Heart left ventricle (tissue), 16 donors: Measurements from ENCODE around the gene KIAA1671. TPM values are rescaled to one million over a fixed set of nuclear protein-coding genes. Genes with fewer than 3 reads are reported as not detected.
A peak's percentile ranks its signal among the peaks of the same experiment; 100 is the strongest.

Experiments
- ATAC-seq, 4 donors: fragments of 200-7000 bp; cut with Tn5 transposase; one replicate each; pipeline ENCODE4 v1.9.1; 2020 to 2022; ENCODE audit warnings: moderate library complexity in 4 of 4, mild to moderate bottlenecking in 3 of 4, moderate number of reproducible peaks in 1 of 4
- DNase-seq, 5 donors: peaks; one replicate each; pipeline ENCODE4 v3.0.0-alpha.2; 2020
- H3K27ac ChIP-seq, 12 donors: fragments of 200-600 bp; sonication (generic) in 4 of 12; one replicate each; pipeline versions ENCODE4 v1.5.0 to v1.8.0; 2016 to 2022; ENCODE audit warnings: mild to moderate bottlenecking in 2 of 12
- H3K27me3 ChIP-seq, 9 donors: fragments of 200-600 bp; sonication (generic) in 2 of 9; one replicate each; pipeline versions ENCODE4 v1.5.1 to v1.8.0; 2016 to 2022; ENCODE audit warnings: mild to moderate bottlenecking in 3 of 9
- H3K36me3 ChIP-seq, 9 donors: fragments of 200-600 bp; sonication (generic) in 2 of 9; one replicate each; pipeline versions ENCODE4 v1.5.0 to v1.8.0; 2018 to 2022; ENCODE audit warnings: mild to moderate bottlenecking in 2 of 9
- H3K4me1 ChIP-seq, 12 donors: fragments of 200-600 bp; sonication (generic) in 4 of 12; one replicate each; pipeline versions ENCODE4 v1.5.0 to v1.8.0; 2016 to 2022; ENCODE audit warnings: mild to moderate bottlenecking in 3 of 12
- H3K4me3 ChIP-seq, 12 donors: fragments of 200-600 bp; sonication (generic) in 4 of 12; one replicate each; pipeline versions ENCODE4 v1.5.0 to v1.8.0; 2017 to 2022; ENCODE audit warnings: mild to moderate bottlenecking in 9 of 12, moderate library complexity in 4 of 12
- H3K9me3 ChIP-seq, 12 donors: fragments of 200-600 bp; sonication (generic) in 4 of 12; one replicate each; pipeline versions ENCODE4 v1.5.0 to v1.8.0; 2016 to 2022; ENCODE audit warnings: mild to moderate bottlenecking in 1 of 12
- CTCF ChIP-seq, 12 donors: fragments of 200-600 bp; sonication (generic) in 4 of 12; IDR thresholded peaks; one replicate each; pipeline versions ENCODE4 v1.5.0 to v1.8.0; 2018 to 2022; ENCODE audit warnings: antibody characterized with exemption in 12 of 12, mild to moderate bottlenecking in 5 of 12
- POLR2A ChIP-seq, 2 donors: fragments of 450-650 bp; IDR thresholded peaks; one replicate each; pipeline ENCODE4 v1.6.1; 2017; ENCODE audit warnings: antibody characterized with exemption in 2 of 2, mild to moderate bottlenecking in 2 of 2, moderate library complexity in 2 of 2
- WGBS, 4 donors: extraction: QIAGEN DNeasy Blood & Tissue Kit in 2 of 4; methylation state at CpG; one replicate each; pipeline versions ENCODE4 v1.1.5 to v1.1.7; 2013 to 2018; 5-methylcytosine and 5-hydroxymethylcytosine counted together
- intact Hi-C, 10 donors: fragments of 100-400 bp; cut with DNase I; formaldehyde crosslinking; loops; one replicate each; pipeline versions ENCODE4 v1.11.1 to v1.14.2; 2022
- polyA plus RNA-seq, 2 donors: library from polyadenylated mRNA; stranded (reverse); fragments of 200-250 nt; gene quantifications; one replicate each; pipeline ENCODE4 v1.2.3, GENCODE V29; 2013
- total RNA-seq, 9 donors: library from RNA; depleted of rRNA in 2 of 9; stranded (reverse); fragments of >200 nt in 2 of 9; fragmentation: NEBNext Ultra II Directional in 3 of 9; extraction: Animal tissue kit (Norgen Biotek cat#: 25700) in 3 of 9; gene quantifications; one replicate each; pipeline versions ENCODE4 v1.1.0 to v1.2.4, GENCODE V29; 2016 to 2023
- donor health status: ischemic (EF 13 %, LVEDD 7.1; RV severe dilation, severe dysfunction).
- donor health status: healthy with polysubstance abuse.
- donor health status: DM: no; HTN: yes; CAD: no.
- donor health status: DM: no; HTN: no; CAD: no.
- donor health status: ischemic (EF 25% LVEDD 6.9; RV normal size, moderate dysfunction).
- donor health status: ischemic (EF 25% LVEDD 5.7; RV mildly dilated, moderate dysfunction).
- donor health status: healthy.
- donor health status: DM: yes; HTN: yes; CAD: no.
- donor health status: ischemic (EF 35%, LVEDD 5.7; RV mildly dilated, moderate dysfunction).
- donor health status: nonischemic (EF 11% LVEDD 7.7; RV severe dilation, severe dysfunction).
- donor health status: DM: yes; HTN: yes; CAD: no.
- donor health status: PGD.
- donor health status: ischemic (EF 29% LVEDD 5.4; RV normal size, mild dysfunction).
- donor health status: nonischemic (EF 23%, LVEDD 6.1; RV moderate dilation, normal function).

KIAA1671 gene
- total and polyA plus RNA-seq, 11 donors, result 4.5 to 22.1 (median 13.2) TPM

- no peaks in the 10 kb centered on the region for H3K9me3 ChIP-seq
- peaks cover 0 to 14% (median 0%) of the 10 kb centered on the region in 9 donors for H3K27me3 ChIP-seq
- peak overlapping the region; percentile 72 to 88 (median 79) for H3K27ac ChIP-seq
- intact Hi-C loops, result loop anchor here in 9 of 10 donors (2.0 to 5.0 kb wide), 4 partner anchors 34 to 95 kb away; no protein-coding TSS in a partner anchor
- DNase-seq (peak; percentile 53 to 76 (median 66)), ATAC-seq (peak in 3 of 4 donors; percentile 20 to 45 (median 44))
- no peaks in the 10 kb centered on the region for H3K36me3 ChIP-seq
- TF ChIP-seq CTCF (IDR thresholded peaks at IDR 0.05) (no peak), POLR2A (IDR thresholded peaks at IDR 0.05) (no peak)
- H3K4me3 ChIP-seq, result peak overlapping the region; percentile 43 to 97 (median 78)
- H3K4me1 ChIP-seq, result peaks cover 0 to 41% (median 12%) of the 10 kb centered on the region in 12 donors
- WGBS, 4 donors, result 9 to 19% (median 14%) methylated on average over 19 to 47 of the region's 47 CpGs
Observed at GRCh38 chr22:24953384-24954113, 1.0 kb downstream of the KIAA1671 start.

GRCh38 chr22:24954114-24954463 lies 1.6 kb downstream of the KIAA1671 start:
- DNase-seq, result no peak
- TF ChIP-seq CTCF (IDR thresholded peaks at IDR 0.05), result no peak
- no peak for TF ChIP-seq POLR2A (IDR thresholded peaks at IDR 0.05)
- Histone ChIP-seq H3K9me3 (no peaks in the 10 kb centered on the region), H3K4me3 (peak overlapping the region in 11 of 12 donors; percentile 48 to 97 (median 78)), H3K36me3 (no peaks in the 10 kb centered on the region), H3K27me3 (peaks cover 0 to 14% (median 0%) of the 10 kb centered on the region in 9 donors), H3K27ac (peak overlapping the region; percentile 72 to 88 (median 79)), H3K4me1 (peaks cover 0 to 41% (median 12%) of the 10 kb centered on the region in 12 donors)
- intact Hi-C loops, result loop anchor here in 9 of 10 donors (5.0 kb wide), 2 partner anchors 33 to 73 kb away; no protein-coding TSS in a partner anchor
- ATAC-seq, result no peak
- WGBS, 4 donors, result 43 to 58% (median 54%) methylated on average over 4 of the region's 4 CpGs

- DNase-seq, result no peak
- 91 to 94% (median 94%) methylated on average over 8 of the region's 8 CpGs for WGBS, 4 donors
- H3K4me3 ChIP-seq, result peak overlapping the region in 1 of 12 donors; percentile 83
- no peaks in the 10 kb centered on the region for H3K36me3 ChIP-seq
- ATAC-seq, result no peak
- H3K9me3 ChIP-seq, result no peaks in the 10 kb centered on the region
- intact Hi-C loops, result loop anchor here in 9 of 10 donors (5.0 kb wide), 2 partner anchors 32 to 72 kb away; no protein-coding TSS in a partner anchor
- peaks cover 0 to 14% (median 0%) of the 10 kb centered on the region in 9 donors for H3K27me3 ChIP-seq
- H3K27ac ChIP-seq, result peak overlapping the region in 7 of 12 donors; percentile 13 to 88 (median 85)
- TF ChIP-seq POLR2A (IDR thresholded peaks at IDR 0.05) (no peak), CTCF (IDR thresholded peaks at IDR 0.05) (no peak)
- H3K4me1 ChIP-seq, result peaks cover 0 to 40% (median 12%) of the 10 kb centered on the region in 12 donors
Observed at GRCh38 chr22:24954856-24955255, 2.3 kb downstream of the KIAA1671 start.

- H3K27ac ChIP-seq, result no peak overlapping the region
- no peak for ATAC-seq
- DNase-seq, result no peak
- H3K4me1 ChIP-seq, result peaks cover 0 to 43% (median 11%) of the 10 kb centered on the region in 12 donors
- 83 to 90% (median 86%) methylated on average over 2 of the region's 2 CpGs for WGBS, 4 donors
- H3K27me3 ChIP-seq, result peaks cover 0 to 14% (median 0%) of the 10 kb centered on the region in 9 donors
- intact Hi-C loops, result no loop called here
- peaks cover 0 to 3% (median 0%) of the 10 kb centered on the region in 12 donors for H3K9me3 ChIP-seq
- no peak overlapping the region for H3K4me3 ChIP-seq
- H3K36me3 ChIP-seq, result no peaks in the 10 kb centered on the region
- TF ChIP-seq POLR2A (IDR thresholded peaks at IDR 0.05) (no peak), CTCF (IDR thresholded peaks at IDR 0.05) (no peak)
Observed at GRCh38 chr22:24957043-24957442, 4.5 kb downstream of the KIAA1671 start.
